CD4-positive, alpha-beta T cell (primary cell): ENCODE results near the gene DSG3. TPM values are rescaled to one million over a fixed set of nuclear protein-coding genes. Genes with fewer than 3 reads are reported as not detected.

Experiments
- ATAC-seq: fragments of 200-7000 bp; cut with Tn5 transposase; one replicate; pipeline ENCODE4 v1.10.0; 2022; ENCODE audit warnings: mild to moderate bottlenecking; ENCODE audit not compliant: poor library complexity
- CTCF ChIA-PET: fragments of 350-600 bp; sonication (Branson Sonifier 250); formaldehyde crosslinking; loops from one replicate; lab custom pipeline; 2021; ENCODE audit warnings: antibody characterized with exemption, inconsistent platforms; lab: Charles Lee
- POLR2A ChIA-PET: fragments of 350-600 bp; sonication (Branson Sonifier 250); formaldehyde crosslinking; loops from one replicate; lab custom pipeline; 2021; ENCODE audit warnings: antibody characterized with exemption, inconsistent platforms; lab: Charles Lee
- DNase-seq, 14 experiments: peaks; one replicate each; pipeline ENCODE4 v3.0.0-alpha.2; 2013 to 2020; ENCODE audit warnings: mixed read lengths in 2 of 14
- H3K27ac ChIP-seq, 2 donors: one replicate each; pipeline versions ENCODE4 v1.5.1 to v1.7.0; 2013; ENCODE audit warnings: low read length in 2 of 2, low read depth in 1 of 2, mild to moderate bottlenecking in 1 of 2
- H3K27me3 ChIP-seq, 2 experiments: 1 replicate in 1 of 2; 2 replicates in 1 of 2; pipeline versions ENCODE4 v1.6.1 to v1.7.0; 2013; ENCODE audit warnings: low read length in 2 of 2, control low read depth in 1 of 2, mild to moderate bottlenecking in 1 of 2, moderate library complexity in 1 of 2; ENCODE audit not compliant: insufficient read depth in 2 of 2, control insufficient read depth in 1 of 2
- H3K36me3 ChIP-seq: one replicate; pipeline ENCODE4 v1.6.1; 2013; ENCODE audit warnings: low read length, control low read depth; ENCODE audit not compliant: insufficient read depth
- H3K4me1 ChIP-seq: one replicate; pipeline ENCODE4 v1.6.1; 2013; ENCODE audit warnings: low read length, control low read depth; ENCODE audit not compliant: insufficient read depth
- H3K4me3 ChIP-seq: one replicate; pipeline ENCODE4 v1.5.1; 2013; ENCODE audit warnings: mild to moderate bottlenecking, low read length, moderate library complexity
- H3K9me3 ChIP-seq, 2 experiments: 1 replicate in 1 of 2; 2 replicates in 1 of 2; pipeline versions ENCODE4 v1.6.1 to v1.7.0; 2013; ENCODE audit warnings: low read length in 2 of 2, mild to moderate bottlenecking in 2 of 2, control low read depth in 1 of 2, moderate library complexity in 1 of 2; ENCODE audit not compliant: control insufficient read depth in 1 of 2, insufficient read depth in 1 of 2
- H3K27ac Mint-ChIP-seq: one replicate; pipeline ENCODE4 v1.8.0; 2020; ENCODE audit warnings: mixed read lengths
- H3K27me3 Mint-ChIP-seq: one replicate; pipeline ENCODE4 v1.8.0; 2021; ENCODE audit warnings: mixed read lengths
- H3K36me3 Mint-ChIP-seq: one replicate; pipeline ENCODE4 v1.8.0; 2021; ENCODE audit warnings: low read depth, mixed read lengths
- H3K4me1 Mint-ChIP-seq: one replicate; pipeline ENCODE4 v1.8.0; 2021; ENCODE audit warnings: low read depth, mixed read lengths
- H3K4me3 Mint-ChIP-seq: one replicate; pipeline ENCODE4 v1.8.0; 2020; ENCODE audit warnings: mild to moderate bottlenecking, mixed read lengths
- H3K9me3 Mint-ChIP-seq: one replicate; pipeline ENCODE4 v1.8.0; 2020; ENCODE audit warnings: mixed read lengths
- CTCF ChIP-seq: fragments of 200-600 bp; IDR thresholded peaks from one replicate; pipeline ENCODE4 v1.8.0; 2022; ENCODE audit warnings: antibody characterized with exemption, mild to moderate bottlenecking
- intact Hi-C, 2 experiments: fragments of 100-400 bp; cut with DNase I in 1 of 2; cut with micrococcal nuclease in 1 of 2; formaldehyde crosslinking; loops; one replicate each; pipeline versions ENCODE4 v1.15.1 to v1.9.0; 2023 to 2025; cut with DNase I, micrococcal nuclease
- total RNA-seq, 174 experiments: library from RNA in 2 of 174; stranded (reverse) in 2 of 174; gene quantifications; one replicate each; pipeline ENCODE4 v1.2.3 and lab custom pipeline; 2021 to 2026

The DSG3 gene
- total RNA-seq, 2 experiments from 2014 or later = not detected

- no peak for TF ChIP-seq CTCF
- H3K9me3 Mint-ChIP-seq = peaks cover 9% of the 10 kb centered on the region
- no peak overlapping the region for H3K4me3 Mint-ChIP-seq
- DNase-seq (no peak), ATAC-seq (no peak)
- H3K36me3 Mint-ChIP-seq = no peaks in the 10 kb centered on the region
- Histone ChIP-seq H3K36me3 (no peaks in the 10 kb centered on the region), H3K4me1 (no peaks in the 10 kb centered on the region), H3K27ac (no peak overlapping the region), H3K9me3 (no peaks in the 10 kb centered on the region), H3K27me3 (no peaks in the 10 kb centered on the region), H3K4me3 (no peak overlapping the region)
- intact Hi-C loops = no loop called here
- ChIA-PET POLR2A (no interaction called here), CTCF (no interaction called here)
- no peaks in the 10 kb centered on the region for H3K27me3 Mint-ChIP-seq
- H3K4me1 Mint-ChIP-seq = no peaks in the 10 kb centered on the region
- H3K27ac Mint-ChIP-seq = no peak overlapping the region
Observed at GRCh38 chr18:31432316-31432715, 15.2 kb upstream of the DSG3 start.

GRCh38 chr18:31436825-31437224 is 10.7 kb upstream of the DSG3 start:
- intact Hi-C loops = no loop called here
- no peak overlapping the region for H3K4me3 ChIP-seq
- H3K36me3 Mint-ChIP-seq = no peaks in the 10 kb centered on the region
- H3K9me3 ChIP-seq = no peaks in the 10 kb centered on the region
- no peak overlapping the region for H3K27ac ChIP-seq
- H3K27me3 ChIP-seq = no peaks in the 10 kb centered on the region
- ChIA-PET CTCF (no interaction called here), POLR2A (no interaction called here)
- TF ChIP-seq CTCF = no peak
- H3K4me1 ChIP-seq = no peaks in the 10 kb centered on the region
- peaks cover 9% of the 10 kb centered on the region for H3K9me3 Mint-ChIP-seq
- H3K4me3 Mint-ChIP-seq = no peak overlapping the region
- no peak for ATAC-seq
- H3K27me3 Mint-ChIP-seq = no peaks in the 10 kb centered on the region
- H3K27ac Mint-ChIP-seq = no peak overlapping the region
- H3K4me1 Mint-ChIP-seq = no peaks in the 10 kb centered on the region
- no peaks in the 10 kb centered on the region for H3K36me3 ChIP-seq
- no peak for DNase-seq

DNA sequence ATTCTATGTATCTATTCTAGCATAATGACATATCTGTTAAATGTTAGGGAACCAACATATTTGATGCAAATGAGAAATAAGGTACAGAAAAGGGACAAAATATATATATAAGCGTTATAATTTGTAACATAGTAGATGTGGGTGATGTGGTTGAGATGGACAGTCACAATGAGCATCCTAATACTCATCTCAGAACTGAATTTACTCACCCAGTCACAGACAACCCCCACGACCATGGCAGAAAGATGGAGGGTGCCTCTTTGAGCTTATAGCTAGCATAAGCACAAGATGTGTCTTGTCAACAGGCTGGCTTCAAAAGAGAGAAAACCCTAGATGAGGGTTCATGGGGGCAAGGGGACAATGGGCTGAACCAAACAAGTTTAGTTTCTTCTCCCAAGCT is 9.1 kb upstream of the DSG3 start:
- DNase-seq = no peak
- TF ChIP-seq CTCF = no peak
- POLR2A ChIA-PET = no interaction called here

More for the DNA sequence above, 9.1 kb upstream of the DSG3 start:
- Histone ChIP-seq H3K36me3 (no peaks in the 10 kb centered on the region), H3K9me3 (no peaks in the 10 kb centered on the region), H3K27ac (no peak overlapping the region), H3K27me3 (no peaks in the 10 kb centered on the region), H3K4me3 (no peak overlapping the region), H3K4me1 (no peaks in the 10 kb centered on the region)
- CTCF ChIA-PET = no interaction called here
- H3K4me1 Mint-ChIP-seq = no peaks in the 10 kb centered on the region
- intact Hi-C loops = no loop called here
- no peaks in the 10 kb centered on the region for H3K36me3 Mint-ChIP-seq
- no peak for ATAC-seq
- no peak overlapping the region for H3K27ac Mint-ChIP-seq
- H3K27me3 Mint-ChIP-seq = no peaks in the 10 kb centered on the region
- peaks cover 5% of the 10 kb centered on the region for H3K9me3 Mint-ChIP-seq
- no peak overlapping the region for H3K4me3 Mint-ChIP-seq
